HAP-1 (cell line): ENCODE measurements around the gene COL9A2.

Experiments
- DNase-seq, 2 experiments: peaks; one replicate each; pipeline ENCODE4 v3.0.0-alpha.2; 2016 to 2020; ENCODE audit warnings: low spot score in 2 of 2
- H3K27me3 ChIP-seq: fragments of 250-450 bp; sonication (Bioruptor Pico); 2 replicates; pipeline ENCODE4 v1.5.1; 2020; ENCODE audit warnings: low read depth, mild to moderate bottlenecking, moderate library complexity
- H3K36me3 ChIP-seq: fragments of 250-450 bp; sonication (Bioruptor Pico); replicated peaks from 2 replicates; pipeline ENCODE4 v1.5.1; 2020; ENCODE audit warnings: mild to moderate bottlenecking
- H3K4me1 ChIP-seq: fragments of 250-450 bp; sonication (Bioruptor Pico); 2 replicates; pipeline ENCODE4 v1.5.1; 2020; ENCODE audit warnings: mild to moderate bottlenecking
- H3K4me3 ChIP-seq: fragments of 250-450 bp; sonication (Bioruptor Pico); 2 replicates; pipeline ENCODE4 v1.5.1; 2020; ENCODE audit warnings: mild to moderate bottlenecking, moderate library complexity
- H3K9me3 ChIP-seq: fragments of 250-450 bp; sonication (Bioruptor Pico); 2 replicates; pipeline ENCODE4 v1.5.1; 2020; ENCODE audit warnings: mild to moderate bottlenecking, moderate library complexity
- in situ Hi-C: fragments of 300-500 bp; cut with MboI; formaldehyde crosslinking; loops from 3 replicates; pipeline ENCODE4 v1.14.3; 2020; ENCODE audit warnings: low sequenced_read_pairs, inconsistent platforms, mixed read lengths

COL9A2 gene

DNA sequence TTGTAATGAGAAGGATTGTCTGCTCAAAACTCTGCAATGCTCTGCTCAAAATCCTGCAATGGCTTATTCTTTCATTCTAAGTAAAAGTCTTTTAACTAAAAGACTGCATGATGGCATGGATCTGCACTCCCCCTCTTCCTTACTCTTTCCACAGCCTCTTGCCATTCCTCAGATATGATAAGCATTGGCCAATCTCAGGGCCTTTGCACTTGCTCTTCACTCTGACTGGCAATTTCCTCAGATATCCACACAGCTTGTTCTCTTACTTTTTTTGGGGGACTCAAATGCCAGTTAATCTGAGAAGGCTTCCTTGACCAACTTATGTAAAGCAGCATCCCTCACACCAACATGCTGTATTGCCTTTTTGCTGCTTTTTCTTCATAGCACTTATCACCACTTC, 61.9 kb downstream of the COL9A2 start:
- Histone ChIP-seq H3K4me3 (no peak overlapping the region), H3K27me3 (no peaks in the 10 kb centered on the region), H3K36me3 (peaks cover 10% of the 10 kb centered on the region), H3K4me1 (peaks cover 11% of the 10 kb centered on the region), H3K9me3 (no peaks in the 10 kb centered on the region)
- in situ Hi-C loops, result no loop called here
- DNase-seq, result no peak

DNA sequence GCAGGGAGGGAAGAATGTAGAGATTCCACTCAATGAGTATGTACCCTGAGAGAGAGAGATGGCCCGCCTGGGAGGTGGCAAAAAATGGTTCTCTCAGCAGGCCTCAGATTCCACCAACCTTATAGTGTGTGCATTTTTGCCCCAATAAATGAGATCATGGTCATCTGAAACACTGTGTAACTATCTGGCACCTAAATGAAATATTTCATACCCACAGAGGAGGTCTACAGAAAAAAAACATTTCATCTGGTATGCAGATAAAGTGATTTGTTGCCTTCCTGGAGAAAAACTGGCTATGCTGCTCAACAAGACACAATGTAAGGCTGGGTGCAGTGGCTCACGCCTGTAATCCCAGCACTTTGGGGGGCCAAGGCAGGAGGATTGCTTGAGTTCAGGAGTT, 64.5 kb downstream of the COL9A2 start:
- Histone ChIP-seq H3K27me3 (no peaks in the 10 kb centered on the region), H3K36me3 (no peaks in the 10 kb centered on the region), H3K4me1 (peaks cover 9% of the 10 kb centered on the region), H3K4me3 (no peak overlapping the region), H3K9me3 (no peaks in the 10 kb centered on the region)
- no peak for DNase-seq
- in situ Hi-C loops, result no loop called here

DNA sequence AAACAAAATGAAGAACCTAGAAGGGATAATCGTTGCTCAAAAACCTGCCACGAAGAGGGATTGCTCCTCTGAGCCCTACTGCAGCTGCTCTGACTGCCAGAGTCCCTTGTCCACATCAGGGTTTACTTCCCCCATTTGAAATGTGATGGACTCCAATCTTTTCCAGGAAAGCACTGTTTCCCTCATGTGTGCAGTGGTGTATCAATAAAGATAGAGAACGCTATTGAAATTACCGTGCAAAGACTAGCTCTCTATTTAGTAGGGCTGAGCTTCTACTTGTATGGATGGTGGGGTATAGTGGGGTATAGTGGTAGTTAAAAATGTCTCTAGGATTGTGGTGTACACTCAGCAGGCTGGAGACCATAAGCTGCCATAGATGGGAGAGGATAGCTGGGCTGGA, 65.6 kb downstream of the COL9A2 start:
- in situ Hi-C loops, result no loop called here
- no peak for DNase-seq
- H3K4me3 ChIP-seq, result no peak overlapping the region

More for the DNA sequence above, 65.6 kb downstream of the COL9A2 start:
- no peaks in the 10 kb centered on the region for H3K36me3 ChIP-seq
- peaks cover 5% of the 10 kb centered on the region for H3K4me1 ChIP-seq
- H3K27me3 ChIP-seq, result no peaks in the 10 kb centered on the region
- no peaks in the 10 kb centered on the region for H3K9me3 ChIP-seq
